ENCODE data around the gene CCSER1.
"Not testable (repeated sequence)": the region's sequence is repeated elsewhere in the genome, so short reads cannot be mapped to it uniquely, and the experiment has no call there.

The CCSER1 gene

GRCh38 chr4:90705501-90705900 is 578.3 kb downstream of the CCSER1 start:
- DNase-seq (ENCODE audit: low read depth): not testable (repeated sequence)

GRCh38 chr4:90715242-90715641 is 588.0 kb downstream of the CCSER1 start:
- DNase-seq (ENCODE audit: low read depth): peak; percentile 9

- no peak for DNase-seq (ENCODE audit: low read depth)
Observed at GRCh38 chr4:90718931-90719330, 591.7 kb downstream of the CCSER1 start.

DNA sequence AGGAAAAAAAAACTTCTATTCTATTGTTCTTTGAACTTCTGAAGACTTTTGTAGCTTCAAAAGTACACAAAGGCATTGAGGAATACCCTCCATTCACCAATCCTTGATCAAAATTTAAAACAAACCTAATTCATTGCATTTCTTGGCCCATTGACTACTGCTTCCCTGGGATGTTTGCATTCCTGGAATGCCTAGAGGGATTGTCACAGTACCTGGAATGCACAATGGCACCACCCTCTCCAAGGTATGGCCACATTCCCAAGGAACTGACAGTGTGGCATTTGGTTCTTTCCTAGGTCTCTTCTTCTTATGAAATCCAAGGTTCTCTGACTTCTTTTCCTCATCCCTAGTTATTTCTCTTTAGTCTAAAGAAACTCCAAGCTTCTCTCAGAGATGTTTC is 600.7 kb downstream of the CCSER1 start:
- DNase-seq (ENCODE audit: low read depth): peak; percentile 34

DNA sequence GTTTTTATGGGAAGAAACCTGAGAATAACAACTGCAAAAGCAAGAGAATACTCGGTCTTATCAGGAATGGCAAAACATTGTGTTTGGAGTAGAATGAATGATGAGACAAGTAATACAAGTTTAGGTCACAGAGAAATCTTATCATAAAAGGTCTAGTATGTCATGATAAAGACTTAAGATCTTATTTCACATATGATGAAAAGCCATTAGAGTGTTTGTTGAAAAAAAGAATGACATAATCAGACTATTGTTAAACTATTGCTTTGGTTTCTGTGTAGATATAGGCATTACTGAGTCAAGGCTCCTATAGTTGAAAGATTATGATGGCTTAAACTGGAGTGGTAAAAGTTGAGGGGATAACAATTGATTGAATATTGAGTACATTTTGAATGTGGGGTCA is 603.6 kb downstream of the CCSER1 start:
- DNase-seq (ENCODE audit: low read depth): no peak

GRCh38 chr4:90733211-90733610 is 606.0 kb downstream of the CCSER1 start:
- DNase-seq (ENCODE audit: low read depth): no peak

DNA sequence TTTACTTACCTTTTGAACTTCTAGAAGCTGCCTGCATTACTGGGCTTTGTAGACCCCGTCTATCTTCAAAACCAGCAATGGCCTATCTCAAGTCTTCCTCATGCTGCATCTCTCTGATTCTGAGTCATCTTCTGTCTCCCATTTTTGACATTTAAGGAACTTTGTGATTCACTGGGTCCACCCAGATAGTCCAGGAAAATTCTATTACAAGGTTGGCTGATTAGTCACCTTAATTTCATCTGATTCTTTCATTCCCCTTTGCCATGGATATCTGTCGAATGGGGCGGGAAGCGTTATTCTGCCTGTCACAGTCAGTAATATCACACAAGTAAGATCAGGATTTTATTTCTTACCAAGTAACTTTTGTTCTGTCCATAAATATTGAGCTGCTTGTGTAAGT is 618.0 kb downstream of the CCSER1 start:
- DNase-seq (ENCODE audit: low read depth): peak; percentile 51

DNA sequence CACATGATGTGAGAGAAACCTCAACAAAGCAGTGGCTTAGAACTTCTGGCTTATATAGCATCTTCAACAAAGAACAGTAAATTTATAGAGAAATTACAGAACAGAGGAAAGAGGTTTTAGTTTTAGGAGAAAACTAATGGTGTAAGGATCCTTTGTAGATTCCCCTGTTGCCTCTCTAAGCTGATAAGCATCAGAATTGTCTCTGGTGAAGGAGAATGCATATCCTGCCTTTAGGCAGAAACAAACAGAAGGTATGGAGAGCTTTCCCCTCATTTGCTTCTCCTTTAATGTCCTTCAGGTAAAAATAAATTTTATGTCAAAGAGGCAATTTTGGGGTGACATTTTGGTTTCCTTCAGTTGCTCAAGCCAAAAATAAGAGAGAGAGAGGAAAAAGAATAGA is 625.9 kb downstream of the CCSER1 start:
- DNase-seq (ENCODE audit: low read depth): no peak

DNA sequence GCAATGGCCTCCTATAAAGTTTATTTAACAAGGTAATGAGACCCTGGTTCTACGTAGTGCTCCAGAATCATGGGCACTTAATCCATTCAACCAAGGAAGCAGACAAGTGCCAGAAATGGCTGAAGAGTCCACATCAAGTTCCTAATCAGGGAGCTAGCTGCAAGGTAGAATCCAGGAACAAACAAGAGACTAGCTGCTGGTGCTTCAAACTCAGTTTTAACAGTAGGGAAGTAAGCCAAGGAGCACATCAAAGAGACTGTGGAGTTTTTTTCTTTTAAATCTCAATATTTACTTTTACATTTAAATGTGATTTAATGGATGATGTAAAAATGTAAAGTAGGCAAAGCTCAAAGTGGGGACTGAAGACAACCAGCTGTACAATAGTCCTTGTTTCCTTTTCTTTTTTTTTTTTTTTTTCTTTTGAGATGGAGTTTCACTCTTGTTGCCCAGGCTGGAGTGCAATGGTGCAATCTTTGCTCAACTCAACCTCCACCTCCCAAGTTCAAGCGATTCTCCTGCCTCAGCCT is 630.4 kb downstream of the CCSER1 start:
- DNase-seq (ENCODE audit: low read depth): no peak

- DNase-seq (ENCODE audit: low read depth): no peak
Observed at GRCh38 chr4:90760059-90760458, 632.9 kb downstream of the CCSER1 start.

DNA sequence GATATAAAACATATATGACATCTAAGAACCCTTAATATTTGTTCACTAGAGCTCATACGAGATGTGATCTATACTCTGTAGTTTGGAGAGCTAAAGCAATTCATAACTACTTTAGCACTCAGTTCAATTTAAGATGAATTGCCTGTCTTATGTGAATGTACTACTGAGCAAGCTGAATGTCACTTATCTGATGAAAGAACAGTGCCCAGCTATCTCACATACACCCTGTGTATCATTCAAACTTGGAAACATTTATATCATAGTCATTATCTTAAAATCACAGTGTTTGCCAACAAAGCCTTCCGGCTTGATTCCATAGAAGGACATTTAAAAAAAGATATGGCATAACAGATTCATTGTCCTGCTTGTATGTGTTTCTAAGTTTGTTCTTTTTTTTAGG is 639.6 kb downstream of the CCSER1 start:
- no peak for DNase-seq (ENCODE audit: low read depth)

- no peak for DNase-seq (ENCODE audit: low read depth)
Observed at GRCh38 chr4:90769251-90769650, 642.1 kb downstream of the CCSER1 start.

- DNase-seq (ENCODE audit: low read depth): no peak
Observed at GRCh38 chr4:90780193-90780592, 653.0 kb downstream of the CCSER1 start.

DNA sequence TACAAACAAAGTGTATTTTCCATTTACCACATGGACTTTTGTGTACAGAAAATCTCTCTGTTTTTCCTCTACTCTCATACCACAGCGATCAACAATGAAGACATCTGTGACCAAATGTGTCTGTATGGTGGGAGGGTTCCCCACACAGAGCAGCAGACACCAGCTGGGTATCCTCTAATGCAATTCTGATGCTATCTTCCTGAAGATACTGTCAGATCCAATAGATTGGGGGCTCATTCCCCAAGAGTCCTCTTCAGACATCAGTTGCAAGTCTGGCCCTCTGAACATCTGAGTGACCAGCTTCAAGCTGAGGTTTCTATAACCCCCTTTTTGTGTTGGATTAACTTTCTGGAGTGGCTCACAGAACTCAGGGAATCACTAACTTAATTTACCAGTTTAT is 659.4 kb downstream of the CCSER1 start:
- no peak for DNase-seq (ENCODE audit: low read depth)

DNA sequence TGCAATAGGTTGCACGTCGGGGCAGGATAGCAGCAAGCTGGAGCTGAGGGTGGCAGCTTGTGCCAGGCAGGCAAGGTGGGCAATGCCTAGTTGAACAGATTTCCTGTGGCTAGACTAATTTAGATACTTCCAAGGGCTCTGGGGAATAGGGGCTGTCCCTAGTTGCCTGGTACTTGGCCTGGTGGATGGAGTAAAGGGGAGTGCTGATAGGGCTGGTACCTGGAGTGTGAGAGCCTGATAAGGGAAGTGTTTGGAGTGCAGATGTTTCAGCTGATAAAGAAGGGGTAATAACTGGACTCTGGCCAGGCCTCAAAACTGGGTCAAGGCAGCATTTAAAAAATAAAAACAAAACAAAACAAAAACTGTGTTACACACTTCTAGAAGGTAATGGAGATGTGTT is 665.5 kb downstream of the CCSER1 start:
- no peak for DNase-seq (ENCODE audit: low read depth)

GRCh38 chr4:90798948-90799347 is 671.8 kb downstream of the CCSER1 start:
- DNase-seq (ENCODE audit: low read depth): no peak

GRCh38 chr4:90799895-90800294 is 672.7 kb downstream of the CCSER1 start:
- DNase-seq (ENCODE audit: low read depth): no peak

DNA sequence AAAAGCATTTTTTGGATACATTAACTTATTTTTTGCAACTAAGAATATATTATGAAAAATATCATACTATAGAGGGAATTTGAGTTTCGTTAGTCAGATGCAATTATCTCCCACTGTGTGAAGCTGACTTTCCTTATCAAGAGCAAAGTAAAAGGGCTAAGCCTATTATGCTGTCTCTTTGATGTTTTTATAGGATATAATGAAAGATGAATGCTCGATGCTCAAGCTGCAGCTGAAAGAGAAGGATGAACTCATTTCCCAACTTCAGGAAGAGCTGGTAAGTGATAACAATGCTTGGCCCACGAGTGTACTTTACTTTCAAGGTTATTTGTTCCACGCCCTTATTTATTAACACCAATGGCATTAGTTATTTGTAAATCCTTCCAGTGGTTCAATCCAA is 688.4 kb downstream of the CCSER1 start:
- DNase-seq (ENCODE audit: low read depth): no peak

GRCh38 chr4:90816754-90817153 is 689.6 kb downstream of the CCSER1 start:
- DNase-seq (ENCODE audit: low read depth): no peak

DNA sequence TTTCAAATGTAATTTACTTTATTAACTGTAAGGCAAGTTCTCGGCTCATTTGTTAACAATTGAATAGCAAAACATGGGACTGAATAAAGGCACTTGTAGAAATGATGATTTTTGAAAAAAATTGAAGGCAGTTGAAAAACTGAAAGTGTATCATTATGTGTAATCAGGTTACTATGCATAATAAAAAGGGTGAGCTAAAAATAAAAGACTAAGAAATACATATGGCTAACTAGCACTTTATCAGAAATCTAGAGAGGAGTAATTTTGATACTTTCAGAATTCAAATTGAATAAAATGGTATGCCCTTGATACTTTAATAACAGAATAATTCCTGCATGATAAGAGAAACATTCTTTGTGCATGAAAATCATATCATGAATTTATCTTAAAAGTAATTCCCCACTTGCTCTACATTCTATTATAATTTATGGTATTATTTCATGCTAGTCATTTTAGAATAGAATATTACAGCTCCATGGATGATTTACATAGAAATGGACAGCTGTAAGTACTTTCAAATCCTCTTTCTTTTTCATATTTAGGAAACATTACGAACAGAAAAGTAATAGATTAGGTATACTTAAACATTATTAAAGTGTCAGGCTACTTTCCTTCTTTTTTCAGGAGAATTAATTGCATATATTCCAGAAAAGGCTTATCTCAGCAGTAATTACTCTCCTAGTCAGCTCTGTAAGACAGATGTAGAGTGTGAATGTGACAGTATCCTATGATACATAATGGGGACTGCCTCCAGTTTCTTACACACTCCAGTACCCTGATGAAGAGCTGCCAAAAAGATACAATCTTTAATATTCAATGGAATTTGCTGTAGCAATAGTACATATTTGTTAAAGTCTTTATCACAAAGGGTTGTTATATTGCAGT is 697.3 kb downstream of the CCSER1 start:
- DNase-seq (ENCODE audit: low read depth): no peak

GRCh38 chr4:90825849-90826248 is 698.7 kb downstream of the CCSER1 start:
- no peak for DNase-seq (ENCODE audit: low read depth)

DNA sequence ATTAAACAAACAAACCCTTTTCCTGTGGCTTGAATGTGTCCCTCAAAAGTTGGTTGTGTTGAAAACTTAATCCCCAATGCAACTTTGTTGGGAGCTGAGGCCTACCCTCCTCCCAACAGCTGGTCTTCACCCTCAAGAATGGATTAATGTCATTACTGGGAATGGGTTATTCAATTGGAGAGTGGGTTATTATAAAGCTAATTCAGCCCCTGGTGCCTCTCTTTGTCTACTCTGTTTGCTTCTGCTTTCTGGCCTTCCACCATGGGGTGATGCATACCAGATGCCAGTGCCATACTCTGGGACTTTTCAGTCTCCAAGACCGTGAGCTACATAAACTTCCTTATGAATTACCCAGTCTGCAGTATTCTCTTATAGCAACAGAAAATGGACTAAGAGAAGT is 706.5 kb downstream of the CCSER1 start:
- no peak for DNase-seq (ENCODE audit: low read depth)

DNA sequence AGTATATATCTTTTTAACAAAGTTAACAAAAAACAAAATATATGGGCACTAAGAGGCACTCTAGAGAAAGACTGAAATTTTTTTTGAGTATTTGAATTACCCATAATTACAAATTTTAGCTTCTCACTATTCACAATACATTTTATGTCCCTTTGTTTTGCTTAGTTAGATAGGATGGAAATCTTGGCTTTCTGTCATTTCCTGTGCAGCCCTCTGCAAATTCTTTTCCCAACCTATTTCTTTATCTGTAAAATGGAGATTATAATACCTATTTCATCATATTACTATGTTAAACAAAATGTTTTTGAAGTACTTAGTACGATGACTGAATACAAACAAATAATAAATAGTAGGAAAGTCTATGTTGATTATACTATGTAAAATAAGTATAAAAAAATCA is 710.0 kb downstream of the CCSER1 start:
- DNase-seq (ENCODE audit: low read depth): no peak

DNA sequence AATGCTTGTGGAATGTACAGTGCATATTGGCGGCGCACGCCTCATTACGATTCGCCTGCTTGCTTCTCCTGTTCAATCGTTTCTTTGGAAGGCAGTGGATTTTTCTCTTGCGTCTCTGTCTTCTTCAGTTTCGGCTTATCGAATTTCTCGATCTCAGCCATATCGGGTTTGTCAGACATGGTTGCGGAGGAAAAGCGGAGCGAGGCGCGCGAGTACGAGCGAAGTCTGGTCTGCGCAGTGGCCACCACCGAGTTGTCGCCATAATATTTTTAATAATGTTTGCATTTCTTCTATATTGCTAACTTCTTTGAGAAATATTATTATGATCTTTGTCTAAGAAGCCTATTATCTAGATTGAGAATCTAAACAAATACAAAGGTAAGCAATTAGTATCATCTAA is 711.7 kb downstream of the CCSER1 start:
- DNase-seq (ENCODE audit: low read depth): not testable (repeated sequence)
